ENCODE results near the gene TREM1.

- TF ChIP-seq CTCF (conservative IDR thresholded peaks at IDR 0.05; ENCODE audit: low read length) (no peak), EZH2phosphoT487 (IDR thresholded peaks at IDR 0.05; ENCODE audit: borderline replicate concordance, low read depth, low read length) (no peak)
Observed at GRCh38 chr6:41269166-41269565, 17.3 kb downstream of the TREM1 start.
